K562 (cell line): ENCODE results near the gene HOXB5. TPM values are rescaled to one million over a fixed set of nuclear protein-coding genes. Genes with fewer than 3 reads are reported as not detected.

ENCODE experiments used
- ASH1L ChIP-seq: fragments of 450-650 bp; IDR thresholded peaks from 2 replicates; pipeline ENCODE4 v1.6.1; 2018; ENCODE audit warnings: borderline replicate concordance, mild to moderate bottlenecking, low read depth; ENCODE audit not compliant: partially characterized antibody
- ATF1 ChIP-seq, 2 experiments: fragments of 450-650 bp in 1 of 2; IDR thresholded peaks; 2 replicates each; pipeline ENCODE4 v1.6.1; 2016; ENCODE audit warnings: missing compliant biosample characterization in 1 of 2, missing genetic modification characterization in 1 of 2
- EHMT2 ChIP-seq: fragments of 450-650 bp; IDR thresholded peaks from 2 replicates; pipeline ENCODE4 v1.6.1; 2018; ENCODE audit warnings: antibody characterized with exemption
- HCFC1 ChIP-seq: IDR thresholded peaks from 2 replicates; pipeline ENCODE4 v1.6.1; 2012; ENCODE audit warnings: low read depth, low read length, improper control_type of control experiment
- MAZ ChIP-seq, 2 experiments: fragments of 450-650 bp in 1 of 2; sonication (generic) in 1 of 2; formaldehyde crosslinking; IDR thresholded peaks in 1 of 2; conservative IDR thresholded peaks in 1 of 2; 2 replicates each; pipeline versions ENCODE4 v1.4.0 to v1.5.0; 2020; ENCODE audit warnings: mild to moderate bottlenecking in 1 of 2, missing genetic modification reagents in 1 of 2
- MEF2A ChIP-seq: IDR thresholded peaks from 2 replicates; pipeline ENCODE4 v1.6.1; 2011; ENCODE audit warnings: low read depth, mild to moderate bottlenecking, low read length, moderate library complexity; ENCODE audit not compliant: control insufficient read depth
- NR4A1 ChIP-seq, 2 experiments: fragments of 250-450 bp in 1 of 2; fragments of 450-650 bp in 1 of 2; sonication (Bioruptor Pico) in 1 of 2; IDR thresholded peaks; 2 replicates each; pipeline versions ENCODE4 v1.4.0 to v1.6.1; 2016 to 2020; ENCODE audit warnings: mild to moderate bottlenecking in 2 of 2, missing compliant biosample characterization in 1 of 2, missing genetic modification characterization in 1 of 2, moderate library complexity in 1 of 2
- POLR3G ChIP-seq: IDR thresholded peaks from 2 replicates; pipeline ENCODE4 v1.6.1; 2011; ENCODE audit not compliant: insufficient read length, insufficient replicate concordance; ENCODE audit errors: extremely low read depth
- SETDB1 ChIP-seq: IDR thresholded peaks from one replicate; pipeline ENCODE4 v1.6.1; 2012; ENCODE audit warnings: low read length, control low read depth, inconsistent platforms
- SMARCE1 ChIP-seq: fragments of 450-650 bp; IDR thresholded peaks from 2 replicates; pipeline ENCODE4 v1.7.1; 2016; ENCODE audit warnings: mild to moderate bottlenecking
- SOX6 ChIP-seq: fragments of 450-650 bp; IDR thresholded peaks from 2 replicates; pipeline ENCODE4 v1.6.1; 2014; ENCODE audit warnings: mild to moderate bottlenecking
- ZBTB17 ChIP-seq: fragments of 450-650 bp; formaldehyde crosslinking; IDR thresholded peaks from 2 replicates; pipeline ENCODE4 v1.4.0; 2020; ENCODE audit warnings: mild to moderate bottlenecking
- ZNF3 ChIP-seq: fragments of 250-450 bp; sonication (Bioruptor Pico); IDR thresholded peaks from 2 replicates; pipeline ENCODE4 v1.5.0; 2021; ENCODE audit warnings: mild to moderate bottlenecking, moderate library complexity
- ZSCAN29 ChIP-seq: fragments of 450-650 bp; IDR thresholded peaks from 2 replicates; pipeline ENCODE4 v1.6.1; 2017
- polyA plus RNA-seq, 8 experiments: library from polyadenylated mRNA; depleted of rRNA in 4 of 8; stranded (reverse) in 5 of 8; unstranded in 3 of 8; fragments of >200 nt; fragmentation: Nextera tagmentation in 2 of 8; fragmentation: Illumina TruSeq in 1 of 8; extraction: Ambion mirVana in 2 of 8; extraction: Trizol in 1 of 8; gene quantifications; 2 replicates each; pipeline versions ENCODE4 v1.2.1 to v1.2.3, GENCODE V29; 2011 to 2014; ENCODE audit warnings: inconsistent platforms in 1 of 8, missing spikeins in 1 of 8
- total RNA-seq, 7 experiments: library from RNA; depleted of rRNA in 6 of 7; stranded (reverse); fragments of >200 nt in 6 of 7; fragmentation: Illumina TruSeq in 2 of 7; extraction: Trizol in 2 of 7; gene quantifications; 2 replicates each; pipeline versions ENCODE4 v1.2.1 to v1.2.3, GENCODE V29; 2011 to 2021; ENCODE audit warnings: low replicate concordance in 1 of 7
- TF ChIP-seq, protein P1 (sequence below), 2 experiments: IDR thresholded peaks in 1 of 2; conservative IDR thresholded peaks in 1 of 2; 2 replicates each; pipeline ENCODE4 v1.6.1; 2016; ENCODE audit warnings: low read depth in 2 of 2, mild to moderate bottlenecking in 1 of 2, missing compliant biosample characterization in 1 of 2, missing genetic modification characterization in 1 of 2, moderate library complexity in 1 of 2
- TF ChIP-seq, protein P2 (sequence below): fragments of 450-650 bp; IDR thresholded peaks from 2 replicates; pipeline ENCODE4 v1.7.1; 2018; ENCODE audit warnings: mild to moderate bottlenecking, low read depth; ENCODE audit not compliant: partially characterized antibody
- TF ChIP-seq, protein P3 (sequence below), 2 experiments: fragments of 450-650 bp; IDR thresholded peaks; 2 replicates each; pipeline ENCODE4 v1.6.1; 2018; ENCODE audit warnings: mild to moderate bottlenecking in 2 of 2, low read depth in 1 of 2; ENCODE audit not compliant: partially characterized antibody in 2 of 2

Gene HOXB5
- total and polyA plus RNA-seq, 9 of the 15 experiments (the other 6 are each of a cell fraction or from before 2014, with no cell fraction given): 0.24 to 2.7 (median 0.65) TPM

DNA sequence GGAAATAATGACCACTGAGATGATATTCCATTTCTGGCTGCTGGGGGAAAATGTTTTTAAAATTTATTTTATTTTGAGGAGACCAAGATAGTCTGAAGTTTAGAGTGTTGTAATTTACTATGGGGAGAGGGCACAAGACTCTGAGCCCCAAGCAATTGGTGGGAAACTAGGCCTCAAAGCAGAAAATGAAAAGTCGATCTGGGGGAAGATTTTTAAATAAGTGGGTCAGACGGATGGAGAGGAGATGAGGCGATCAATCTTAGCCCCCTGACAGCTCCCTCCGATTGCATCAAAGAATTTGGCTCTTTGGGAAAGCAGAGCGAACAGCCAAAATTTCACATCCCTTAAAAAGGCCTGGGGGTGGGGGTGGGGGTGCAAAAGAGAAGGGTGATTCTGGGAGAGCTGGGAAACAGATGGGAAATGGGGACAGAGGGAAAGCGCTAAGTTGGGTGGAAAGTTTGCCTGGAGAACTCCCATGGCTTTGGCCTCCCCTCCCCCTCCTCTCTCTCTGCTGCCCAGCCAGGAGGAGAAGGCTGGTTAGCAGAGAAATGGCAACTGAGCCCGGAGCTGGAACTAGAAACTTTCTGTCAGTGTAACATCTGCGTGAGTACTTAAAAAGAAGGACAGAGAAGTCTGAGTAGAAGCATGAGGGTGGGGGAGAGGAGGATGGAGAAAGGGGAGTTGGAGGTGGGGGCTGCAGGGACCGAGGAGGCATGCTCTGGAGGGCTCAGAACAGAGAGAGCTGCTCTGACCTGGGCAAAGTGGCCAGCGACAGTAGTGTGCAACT, 47.2 kb downstream of the HOXB5 start (continued):
- TF ChIP-seq, protein P1, sequence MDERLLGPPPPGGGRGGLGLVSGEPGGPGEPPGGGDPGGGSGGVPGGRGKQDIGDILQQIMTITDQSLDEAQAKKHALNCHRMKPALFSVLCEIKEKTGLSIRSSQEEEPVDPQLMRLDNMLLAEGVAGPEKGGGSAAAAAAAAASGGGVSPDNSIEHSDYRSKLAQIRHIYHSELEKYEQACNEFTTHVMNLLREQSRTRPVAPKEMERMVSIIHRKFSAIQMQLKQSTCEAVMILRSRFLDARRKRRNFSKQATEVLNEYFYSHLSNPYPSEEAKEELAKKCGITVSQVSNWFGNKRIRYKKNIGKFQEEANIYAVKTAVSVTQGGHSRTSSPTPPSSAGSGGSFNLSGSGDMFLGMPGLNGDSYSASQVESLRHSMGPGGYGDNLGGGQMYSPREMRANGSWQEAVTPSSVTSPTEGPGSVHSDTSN (CRISPR knock-in tag; IDR thresholded peaks at IDR 0.05; ENCODE audit: low read depth): peak; percentile 87
- TF ChIP-seq, protein P1 (tag; conservative IDR thresholded peaks at IDR 0.05; ENCODE audit: low read depth): peak; percentile 96
- TF ChIP-seq SETDB1 (no peak), ZBTB17 (peak; percentile 97), NR4A1 (CRISPR knock-in tag; IDR thresholded peaks at IDR 0.05) (no peak), NR4A1 (tag; IDR thresholded peaks at IDR 0.05) (no peak; the same call in 1 of the 2 replicates), SOX6 (no peak), EHMT2 (no peak), ZNF3 (CRISPR knock-in tag) (no peak), ATF1 (CRISPR knock-in tag; IDR thresholded peaks at IDR 0.05) (no peak), ATF1 (tag; IDR thresholded peaks at IDR 0.05) (no peak), MAZ (CRISPR knock-in tag; conservative IDR thresholded peaks at IDR 0.05 in 1 of 2, IDR thresholded peaks at IDR 0.05 in 1 of 2) (no peak; a peak in 1 of 4 replicates), POLR3G (no peak), HCFC1 (no peak; the same call in 1 of the 2 replicates), SMARCE1 (no peak), ZSCAN29 (0 out of 2 replicates have a peak, but pooled peaks have one; percentile 19), MEF2A (no peak), ASH1L (no peak)
- TF ChIP-seq, protein P2, sequence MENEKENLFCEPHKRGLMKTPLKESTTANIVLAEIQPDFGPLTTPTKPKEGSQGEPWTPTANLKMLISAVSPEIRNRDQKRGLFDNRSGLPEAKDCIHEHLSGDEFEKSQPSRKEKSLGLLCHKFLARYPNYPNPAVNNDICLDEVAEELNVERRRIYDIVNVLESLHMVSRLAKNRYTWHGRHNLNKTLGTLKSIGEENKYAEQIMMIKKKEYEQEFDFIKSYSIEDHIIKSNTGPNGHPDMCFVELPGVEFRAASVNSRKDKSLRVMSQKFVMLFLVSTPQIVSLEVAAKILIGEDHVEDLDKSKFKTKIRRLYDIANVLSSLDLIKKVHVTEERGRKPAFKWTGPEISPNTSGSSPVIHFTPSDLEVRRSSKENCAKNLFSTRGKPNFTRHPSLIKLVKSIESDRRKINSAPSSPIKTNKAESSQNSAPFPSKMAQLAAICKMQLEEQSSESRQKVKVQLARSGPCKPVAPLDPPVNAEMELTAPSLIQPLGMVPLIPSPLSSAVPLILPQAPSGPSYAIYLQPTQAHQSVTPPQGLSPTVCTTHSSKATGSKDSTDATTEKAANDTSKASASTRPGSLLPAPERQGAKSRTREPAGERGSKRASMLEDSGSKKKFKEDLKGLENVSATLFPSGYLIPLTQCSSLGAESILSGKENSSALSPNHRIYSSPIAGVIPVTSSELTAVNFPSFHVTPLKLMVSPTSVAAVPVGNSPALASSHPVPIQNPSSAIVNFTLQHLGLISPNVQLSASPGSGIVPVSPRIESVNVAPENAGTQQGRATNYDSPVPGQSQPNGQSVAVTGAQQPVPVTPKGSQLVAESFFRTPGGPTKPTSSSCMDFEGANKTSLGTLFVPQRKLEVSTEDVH: peak; percentile 21
- TF ChIP-seq, protein P3, sequence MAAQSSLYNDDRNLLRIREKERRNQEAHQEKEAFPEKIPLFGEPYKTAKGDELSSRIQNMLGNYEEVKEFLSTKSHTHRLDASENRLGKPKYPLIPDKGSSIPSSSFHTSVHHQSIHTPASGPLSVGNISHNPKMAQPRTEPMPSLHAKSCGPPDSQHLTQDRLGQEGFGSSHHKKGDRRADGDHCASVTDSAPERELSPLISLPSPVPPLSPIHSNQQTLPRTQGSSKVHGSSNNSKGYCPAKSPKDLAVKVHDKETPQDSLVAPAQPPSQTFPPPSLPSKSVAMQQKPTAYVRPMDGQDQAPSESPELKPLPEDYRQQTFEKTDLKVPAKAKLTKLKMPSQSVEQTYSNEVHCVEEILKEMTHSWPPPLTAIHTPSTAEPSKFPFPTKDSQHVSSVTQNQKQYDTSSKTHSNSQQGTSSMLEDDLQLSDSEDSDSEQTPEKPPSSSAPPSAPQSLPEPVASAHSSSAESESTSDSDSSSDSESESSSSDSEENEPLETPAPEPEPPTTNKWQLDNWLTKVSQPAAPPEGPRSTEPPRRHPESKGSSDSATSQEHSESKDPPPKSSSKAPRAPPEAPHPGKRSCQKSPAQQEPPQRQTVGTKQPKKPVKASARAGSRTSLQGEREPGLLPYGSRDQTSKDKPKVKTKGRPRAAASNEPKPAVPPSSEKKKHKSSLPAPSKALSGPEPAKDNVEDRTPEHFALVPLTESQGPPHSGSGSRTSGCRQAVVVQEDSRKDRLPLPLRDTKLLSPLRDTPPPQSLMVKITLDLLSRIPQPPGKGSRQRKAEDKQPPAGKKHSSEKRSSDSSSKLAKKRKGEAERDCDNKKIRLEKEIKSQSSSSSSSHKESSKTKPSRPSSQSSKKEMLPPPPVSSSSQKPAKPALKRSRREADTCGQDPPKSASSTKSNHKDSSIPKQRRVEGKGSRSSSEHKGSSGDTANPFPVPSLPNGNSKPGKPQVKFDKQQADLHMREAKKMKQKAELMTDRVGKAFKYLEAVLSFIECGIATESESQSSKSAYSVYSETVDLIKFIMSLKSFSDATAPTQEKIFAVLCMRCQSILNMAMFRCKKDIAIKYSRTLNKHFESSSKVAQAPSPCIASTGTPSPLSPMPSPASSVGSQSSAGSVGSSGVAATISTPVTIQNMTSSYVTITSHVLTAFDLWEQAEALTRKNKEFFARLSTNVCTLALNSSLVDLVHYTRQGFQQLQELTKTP (IDR thresholded peaks at IDR 0.05; ENCODE audit: low read depth in 1 of 2, partially characterized antibody in 2 of 2): peak; percentile 16 to 46
